ENCODE data around the gene BAG3.

- TF ChIP-seq CTCF (IDR thresholded peaks at IDR 0.05) (no peak), POLR2A (IDR thresholded peaks at IDR 0.05) (no peak)
Measured at GRCh38 chr10:119604468-119604867, 46.7 kb upstream of the BAG3 start.

Data from right lobe of liver (tissue), 4 donors.